Spleen (tissue), 11 donors: ENCODE results near the gene TSSK2. TPM values are rescaled to one million over a fixed set of nuclear protein-coding genes. Genes with fewer than 3 reads are reported as not detected.
A peak's percentile ranks its signal among the peaks of the same experiment; 100 is the strongest.

Source experiments
- DNase-seq: peaks from one replicate; pipeline ENCODE4 v3.0.0-alpha.2; 2020
- H3K27ac ChIP-seq, 8 donors: fragments of 200-600 bp; sonication (generic) in 7 of 8; 1 replicate in 4 of 8; 2 replicates in 4 of 8; pipeline versions ENCODE4 v1.5.0 to v1.8.0; 2016 to 2021; ENCODE audit warnings: inconsistent platforms in 4 of 8, mild to moderate bottlenecking in 4 of 8, moderate library complexity in 1 of 8
- H3K27me3 ChIP-seq, 7 donors: fragments of 200-600 bp; sonication (generic) in 6 of 7; replicated peaks in 1 of 7; 1 replicate in 4 of 7; 2 replicates in 3 of 7; pipeline versions ENCODE4 v1.5.0 to v1.8.0; 2016 to 2021; ENCODE audit warnings: inconsistent platforms in 3 of 7, mild to moderate bottlenecking in 1 of 7
- H3K36me3 ChIP-seq, 6 donors: fragments of 200-600 bp; sonication (generic) in 5 of 6; 1 replicate in 4 of 6; 2 replicates in 2 of 6; pipeline versions ENCODE4 v1.5.0 to v1.8.0; 2016 to 2021; ENCODE audit warnings: inconsistent platforms in 2 of 6
- H3K4me1 ChIP-seq, 6 donors: fragments of 200-600 bp; sonication (generic) in 5 of 6; 1 replicate in 3 of 6; 2 replicates in 3 of 6; pipeline versions ENCODE4 v1.5.0 to v1.8.0; 2016 to 2021; ENCODE audit warnings: inconsistent platforms in 3 of 6
- H3K4me3 ChIP-seq, 8 donors: fragments of 200-600 bp; sonication (generic) in 7 of 8; 1 replicate in 4 of 8; 2 replicates in 4 of 8; pipeline versions ENCODE4 v1.5.0 to v1.8.0; 2016 to 2021; ENCODE audit warnings: inconsistent platforms in 4 of 8, mild to moderate bottlenecking in 4 of 8, moderate library complexity in 2 of 8
- H3K9me3 ChIP-seq, 8 donors: fragments of 200-600 bp; sonication (generic) in 7 of 8; 1 replicate in 4 of 8; 2 replicates in 4 of 8; pipeline versions ENCODE4 v1.5.0 to v1.8.0; 2016 to 2021; ENCODE audit warnings: inconsistent platforms in 4 of 8
- POLR2A ChIP-seq, 3 donors: fragments of 450-650 bp; IDR thresholded peaks; one replicate each; pipeline ENCODE4 v1.5.1; 2017; ENCODE audit warnings: antibody characterized with exemption in 3 of 3, mild to moderate bottlenecking in 1 of 3
- POLR2AphosphoS5 ChIP-seq, 3 donors: sonication (generic); formaldehyde crosslinking; IDR thresholded peaks; one replicate each; pipeline ENCODE4 v1.5.1; 2017; ENCODE audit warnings: antibody characterized with exemption in 3 of 3
- WGBS, 5 donors: extraction: QIAGEN DNeasy Blood & Tissue Kit in 3 of 5; methylation state at CpG; one replicate each; pipeline versions ENCODE4 v1.1.5 to v1.1.7; 2013 to 2018; 5-methylcytosine and 5-hydroxymethylcytosine counted together
- intact Hi-C: fragments of 100-400 bp; cut with DNase I; formaldehyde crosslinking; loops from one replicate; pipeline ENCODE4 v1.15.0; 2023; ENCODE audit warnings: low total_unique reads
- polyA plus RNA-seq, 3 donors: library from polyadenylated mRNA; stranded (reverse); fragments of 200-250 nt; gene quantifications; one replicate each; pipeline ENCODE4 v1.2.1, GENCODE V29; 2013
- total RNA-seq, 7 donors: library from RNA; depleted of rRNA in 3 of 7; stranded (reverse); fragments of >200 nt in 3 of 7; fragmentation: NEBNext Ultra II Directional in 4 of 7; extraction: Animal tissue kit (Norgen Biotek cat#: 25700) in 4 of 7; gene quantifications; one replicate each; pipeline versions ENCODE4 v1.1.0 to v1.2.1, GENCODE V29; 2016 to 2021
- TF ChIP-seq, protein P1 (sequence below), 11 experiments: fragments of 200-600 bp in 7 of 11; fragments of 450-650 bp in 4 of 11; sonication (generic) in 4 of 11; IDR thresholded peaks in 8 of 11; conservative IDR thresholded peaks in 3 of 11; 1 replicate in 7 of 11; 2 replicates in 4 of 11; pipeline versions ENCODE4 v1.4.0 to v1.8.0; 2016 to 2021; ENCODE audit warnings: antibody characterized with exemption in 11 of 11, inconsistent platforms in 4 of 11, mild to moderate bottlenecking in 1 of 11
- donor health status: healthy with polysubstance abuse.
- donor health status: DM: no; HTN: no; CAD: no; lungs with moderate emphysema.
- donor health status: DM: no; HTN: no; CAD: no.
- donor health status: Bipolar disorder and iron deficiency.
- donor health status: healthy.
- donor health status: DM: no; HTN: no; CAD: no.
- donor health status: DM: yes; HTN: yes; CAD: no.

The TSSK2 gene
- total and polyA plus RNA-seq, 10 donors = 0.03 to 0.06 TPM; not detected in 8

DNA sequence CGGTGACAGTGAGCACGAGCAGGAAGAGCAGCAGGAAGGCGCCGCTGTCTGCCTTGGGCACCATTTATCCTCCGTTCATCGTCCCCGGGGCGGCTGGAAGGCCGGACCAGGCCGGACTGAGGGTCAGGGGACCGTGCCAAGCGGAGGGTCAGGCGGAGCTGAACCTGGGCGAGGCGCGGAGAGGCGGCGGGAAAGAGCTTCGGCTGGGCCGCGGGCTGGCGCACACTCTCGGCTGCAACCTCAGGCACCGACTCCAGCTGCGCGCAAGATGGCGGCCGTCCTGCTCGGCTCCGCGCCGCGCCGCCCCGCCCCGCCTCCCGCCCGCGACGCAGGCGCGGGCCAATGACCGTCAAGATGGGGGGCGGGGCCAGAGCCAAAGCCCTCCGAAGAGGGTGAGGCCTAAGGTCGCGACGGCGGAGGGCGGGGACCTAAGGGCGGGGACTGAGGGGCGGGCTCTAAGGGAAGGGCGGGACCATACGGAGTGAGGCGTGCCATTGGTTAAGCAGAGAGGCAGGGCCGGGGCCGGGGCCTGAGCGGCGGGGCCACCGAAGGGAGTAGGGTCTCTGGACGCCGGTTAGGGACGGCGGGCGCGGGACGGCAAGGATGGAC is 8.9 kb upstream of the TSSK2 start, which contains the start of gene DGCR2:
TSS of gene DGCR2 (minus strand) at position 270 of the 609 bp plus-strand sequence. CDS start at position 64, 206 bp downstream.
- peak within 1 kb of the TSS; percentile 86 to 99 (median 97) for H3K4me3 ChIP-seq
- TF ChIP-seq, protein P1, sequence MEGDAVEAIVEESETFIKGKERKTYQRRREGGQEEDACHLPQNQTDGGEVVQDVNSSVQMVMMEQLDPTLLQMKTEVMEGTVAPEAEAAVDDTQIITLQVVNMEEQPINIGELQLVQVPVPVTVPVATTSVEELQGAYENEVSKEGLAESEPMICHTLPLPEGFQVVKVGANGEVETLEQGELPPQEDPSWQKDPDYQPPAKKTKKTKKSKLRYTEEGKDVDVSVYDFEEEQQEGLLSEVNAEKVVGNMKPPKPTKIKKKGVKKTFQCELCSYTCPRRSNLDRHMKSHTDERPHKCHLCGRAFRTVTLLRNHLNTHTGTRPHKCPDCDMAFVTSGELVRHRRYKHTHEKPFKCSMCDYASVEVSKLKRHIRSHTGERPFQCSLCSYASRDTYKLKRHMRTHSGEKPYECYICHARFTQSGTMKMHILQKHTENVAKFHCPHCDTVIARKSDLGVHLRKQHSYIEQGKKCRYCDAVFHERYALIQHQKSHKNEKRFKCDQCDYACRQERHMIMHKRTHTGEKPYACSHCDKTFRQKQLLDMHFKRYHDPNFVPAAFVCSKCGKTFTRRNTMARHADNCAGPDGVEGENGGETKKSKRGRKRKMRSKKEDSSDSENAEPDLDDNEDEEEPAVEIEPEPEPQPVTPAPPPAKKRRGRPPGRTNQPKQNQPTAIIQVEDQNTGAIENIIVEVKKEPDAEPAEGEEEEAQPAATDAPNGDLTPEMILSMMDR (IDR thresholded peaks at IDR 0.05 in 8 of 11, conservative IDR thresholded peaks at IDR 0.05 in 3 of 11) = no peak
- TF ChIP-seq POLR2A (IDR thresholded peaks at IDR 0.05) (peak in 2 of 3 donors; percentile 52 to 75), POLR2AphosphoS5 (IDR thresholded peaks at IDR 0.05) (peak; percentile 86 to 91 (median 90))
- H3K9me3 ChIP-seq = no peaks in the 10 kb centered on the region
- WGBS, 5 donors = 0 to 1% (median 1%) methylated on average over 31 to 67 of the region's 67 CpGs
- H3K4me1 ChIP-seq = peaks cover 36 to 55% (median 52%) of the 10 kb centered on the region in 6 donors
- no peaks in the 10 kb centered on the region for H3K27me3 ChIP-seq
- H3K36me3 ChIP-seq = peaks cover 0 to 13% (median 0%) of the 10 kb centered on the region in 6 donors
- peak within 1 kb of the TSS; percentile 84 to 96 (median 94) for H3K27ac ChIP-seq
- intact Hi-C loops = no loop called here
- peak; percentile 99 for DNase-seq

DNA sequence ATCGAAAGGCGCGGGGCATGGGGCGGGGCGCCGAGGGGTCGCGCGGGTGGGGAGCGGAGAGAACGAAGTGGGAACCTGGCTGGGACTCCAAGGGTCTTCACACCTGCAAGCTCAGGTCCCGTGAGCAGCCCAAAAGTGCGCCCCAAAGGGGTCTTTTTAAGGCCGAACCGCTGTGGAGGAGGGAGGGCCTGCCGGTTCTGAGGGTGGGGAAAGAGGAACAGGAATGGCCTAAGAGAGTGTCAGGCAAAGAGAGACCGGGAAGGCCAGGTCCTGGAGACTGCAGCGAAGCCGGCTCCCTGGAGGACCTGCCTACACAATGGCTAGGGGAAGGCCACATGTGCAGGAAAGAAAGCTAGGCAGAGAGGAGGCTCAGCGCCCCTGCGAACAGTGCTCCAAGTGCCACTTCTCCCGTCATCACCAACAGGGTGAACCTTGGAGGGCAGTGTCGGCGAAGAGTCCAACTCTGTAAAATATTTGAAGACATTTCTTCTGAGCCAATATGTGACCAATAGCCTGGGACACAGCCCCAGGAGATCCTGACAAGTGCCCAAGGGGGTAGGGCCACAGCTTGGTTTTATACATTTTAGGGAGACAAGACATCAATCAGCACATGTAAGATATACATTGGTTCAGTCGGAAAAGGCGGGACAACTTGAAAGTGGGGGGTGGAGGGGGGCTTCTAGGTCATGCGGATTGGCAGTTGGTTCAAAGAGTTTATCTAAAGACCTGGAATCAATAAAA is 8.2 kb upstream of the TSSK2 start:
- 21 to 25% (median 23%) methylated on average over 27 of the region's 27 CpGs for WGBS, 5 donors
- H3K4me1 ChIP-seq = peaks cover 29 to 49% (median 45%) of the 10 kb centered on the region in 6 donors
- peaks cover 0 to 10% (median 0%) of the 10 kb centered on the region in 6 donors for H3K36me3 ChIP-seq
- H3K27ac ChIP-seq = peak overlapping the region in 6 of 8 donors; percentile 47 to 96 (median 95)
- H3K27me3 ChIP-seq = no peaks in the 10 kb centered on the region
- no peaks in the 10 kb centered on the region for H3K9me3 ChIP-seq
- DNase-seq = no peak
- intact Hi-C loops = no loop called here
- TF ChIP-seq POLR2A (IDR thresholded peaks at IDR 0.05) (no peak), POLR2AphosphoS5 (IDR thresholded peaks at IDR 0.05) (no peak)
- TF ChIP-seq, protein P1 (IDR thresholded peaks at IDR 0.05 in 8 of 11, conservative IDR thresholded peaks at IDR 0.05 in 3 of 11) = no peak
- peak overlapping the region; percentile 31 to 99 (median 97) for H3K4me3 ChIP-seq

DNA sequence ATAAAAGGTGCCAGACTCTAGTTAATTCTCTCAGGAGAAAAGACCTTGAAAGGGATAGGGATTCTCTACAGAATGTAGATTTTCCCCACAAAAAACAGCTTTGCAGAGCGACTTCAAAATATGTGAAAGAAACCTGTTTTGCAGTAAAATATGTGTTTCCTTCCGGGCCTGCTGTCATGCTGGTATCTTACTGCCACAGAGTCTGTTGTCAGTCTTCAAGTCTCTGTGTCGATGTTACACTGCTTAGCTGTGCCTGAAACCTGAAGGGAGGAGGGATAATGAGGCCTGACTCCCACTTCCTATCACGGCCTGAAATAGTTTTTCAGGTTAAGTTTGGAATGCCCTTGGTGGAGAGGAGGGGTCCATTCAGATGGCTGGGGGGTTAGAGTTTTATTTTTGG is 7.2 kb upstream of the TSSK2 start:
- peaks cover 23 to 38% (median 35%) of the 10 kb centered on the region in 6 donors for H3K4me1 ChIP-seq
- H3K27me3 ChIP-seq = no peaks in the 10 kb centered on the region
- WGBS, 5 donors = 86 to 90% (median 89%) methylated on average over 4 of the region's 4 CpGs
- intact Hi-C loops = no loop called here
- TF ChIP-seq, protein P1 (IDR thresholded peaks at IDR 0.05 in 8 of 11, conservative IDR thresholded peaks at IDR 0.05 in 3 of 11) = no peak
- TF ChIP-seq POLR2AphosphoS5 (IDR thresholded peaks at IDR 0.05) = no peak
- no peak for TF ChIP-seq POLR2A (IDR thresholded peaks at IDR 0.05)
- no peak for DNase-seq
- H3K4me3 ChIP-seq = no peak overlapping the region
- no peaks in the 10 kb centered on the region for H3K9me3 ChIP-seq
- H3K27ac ChIP-seq = no peak overlapping the region
- peaks cover 0 to 8% (median 0%) of the 10 kb centered on the region in 6 donors for H3K36me3 ChIP-seq

DNA sequence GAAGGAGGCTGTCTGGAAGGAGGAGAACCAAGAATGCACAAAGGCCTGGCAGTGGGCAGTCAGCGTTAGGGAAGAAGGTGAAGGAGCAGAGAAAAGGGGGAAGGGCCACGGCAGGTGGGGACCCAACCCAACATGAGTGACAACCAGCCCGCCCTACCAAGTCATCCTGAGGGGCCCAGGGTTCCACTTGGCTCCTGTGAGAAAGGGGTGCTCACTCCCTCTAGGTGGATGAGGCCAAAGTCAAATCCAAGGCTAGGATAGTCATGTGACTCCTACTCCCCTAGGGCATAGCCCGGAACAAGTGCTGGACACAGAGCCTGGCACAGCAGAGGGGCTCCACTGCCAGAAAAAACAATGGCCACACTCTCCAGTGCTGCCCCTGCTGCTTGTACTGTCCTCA is 6.7 kb upstream of the TSSK2 start:
- peaks cover 0 to 8% (median 0%) of the 10 kb centered on the region in 6 donors for H3K36me3 ChIP-seq
- no peaks in the 10 kb centered on the region for H3K27me3 ChIP-seq
- no peaks in the 10 kb centered on the region for H3K9me3 ChIP-seq
- H3K4me3 ChIP-seq = no peak overlapping the region
- TF ChIP-seq POLR2AphosphoS5 (IDR thresholded peaks at IDR 0.05) (no peak), POLR2A (IDR thresholded peaks at IDR 0.05) (no peak)
- TF ChIP-seq, protein P1 (IDR thresholded peaks at IDR 0.05 in 8 of 11, conservative IDR thresholded peaks at IDR 0.05 in 3 of 11) = no peak
- intact Hi-C loops = no loop called here
- H3K27ac ChIP-seq = no peak overlapping the region
- DNase-seq = peak; percentile 61
- peaks cover 20 to 34% (median 31%) of the 10 kb centered on the region in 6 donors for H3K4me1 ChIP-seq
- 79 to 96% (median 89%) methylated on average over 4 of the region's 4 CpGs for WGBS, 5 donors
